Measurements from ENCODE around the gene TEKT3.

The TEKT3 gene

DNA sequence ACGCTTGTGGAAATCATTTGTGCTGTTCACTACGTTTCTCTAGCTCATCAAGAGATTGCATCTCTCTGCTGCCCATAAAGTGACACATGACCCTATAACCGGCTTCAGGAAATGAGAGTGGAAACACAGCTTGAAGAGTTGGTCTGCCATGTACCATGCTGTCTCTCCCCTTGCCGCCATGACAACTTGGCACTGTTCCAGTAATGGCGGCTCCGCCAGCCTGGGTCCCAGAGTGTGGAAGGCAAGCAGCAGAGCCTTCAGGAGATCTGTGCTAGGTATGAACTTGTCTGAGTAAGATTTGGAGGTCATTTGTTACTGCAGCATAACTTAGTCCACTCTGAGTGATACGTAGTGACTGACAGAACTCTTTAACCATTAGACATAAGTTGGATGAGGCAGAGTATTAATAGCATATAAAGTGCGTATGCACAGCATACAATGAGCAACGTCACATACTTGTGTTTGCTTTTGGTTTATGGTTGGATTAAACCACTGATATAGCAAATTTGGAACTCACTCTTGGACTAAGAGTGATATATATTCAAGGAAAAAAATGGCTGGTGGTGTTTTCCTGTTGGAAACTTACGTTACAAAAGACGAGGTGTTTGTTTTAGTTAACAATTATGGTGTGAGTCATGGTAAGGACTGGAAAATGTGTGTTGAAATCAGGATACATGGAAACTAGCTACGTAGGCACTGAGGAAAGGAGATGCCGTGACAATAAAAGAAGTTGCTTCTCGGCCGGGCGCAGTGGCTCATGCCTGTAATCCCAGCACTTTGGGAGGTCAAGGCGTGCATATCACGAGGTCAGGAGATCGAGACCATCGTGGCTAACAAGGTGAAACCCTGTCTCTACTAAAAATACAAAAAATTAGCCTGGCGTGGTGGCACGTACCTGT is 51.9 kb downstream of the TEKT3 start:
- DNase-seq: no peak

DNA sequence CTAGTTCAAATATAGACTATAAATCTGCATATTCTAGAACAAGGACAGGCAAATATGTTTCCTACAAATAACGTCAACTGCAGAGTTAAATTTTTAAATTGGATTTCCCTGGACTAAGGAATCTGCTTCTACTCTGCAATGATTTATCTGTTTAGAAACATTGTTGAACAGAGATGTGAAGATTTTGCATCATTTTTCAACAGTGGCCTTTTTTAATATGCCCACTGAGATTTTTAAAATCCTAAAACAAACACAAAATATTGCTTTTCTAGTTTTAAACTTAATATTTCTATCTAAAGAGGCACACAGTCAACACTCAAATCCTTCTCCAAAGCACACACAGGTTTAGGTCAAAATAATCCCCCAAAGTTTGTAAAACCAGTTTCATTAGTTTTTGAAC is 52.5 kb downstream of the TEKT3 start:
- DNase-seq: no peak

DNA sequence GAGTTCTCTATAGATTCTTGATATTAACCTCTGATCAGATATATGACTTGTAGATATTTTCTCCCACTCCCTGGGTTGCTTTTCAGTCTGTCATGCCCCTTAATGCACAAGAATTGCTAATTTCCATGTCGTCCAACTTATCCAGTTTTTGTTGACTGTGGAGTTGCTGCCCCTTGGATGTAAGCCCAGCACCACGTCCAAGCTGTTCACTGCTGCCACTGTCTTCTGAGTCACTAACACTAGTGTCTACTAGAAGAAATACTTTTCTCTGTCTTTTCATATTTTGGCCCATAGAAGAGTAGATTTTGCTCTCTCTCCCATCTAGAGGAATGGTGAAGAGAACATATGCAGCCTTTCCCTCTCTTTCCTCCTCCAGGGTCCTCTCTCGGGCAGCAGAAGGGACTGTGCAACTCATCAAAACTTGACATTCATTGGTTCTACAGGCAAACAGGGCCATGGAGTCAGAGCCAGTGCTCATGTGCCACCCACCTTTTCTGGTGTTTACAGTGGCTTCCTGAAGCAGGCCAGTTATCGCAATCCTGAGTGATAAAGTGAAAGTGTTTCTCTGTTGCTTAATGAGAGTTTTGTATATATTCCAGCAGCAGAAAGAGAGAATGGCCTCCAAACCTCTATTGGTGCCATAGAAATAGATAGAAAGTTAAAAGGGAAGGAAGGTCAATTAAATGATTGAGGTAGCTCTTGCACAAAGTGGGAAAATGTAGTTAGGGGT is 53.7 kb downstream of the TEKT3 start:
- no peak for DNase-seq

DNA sequence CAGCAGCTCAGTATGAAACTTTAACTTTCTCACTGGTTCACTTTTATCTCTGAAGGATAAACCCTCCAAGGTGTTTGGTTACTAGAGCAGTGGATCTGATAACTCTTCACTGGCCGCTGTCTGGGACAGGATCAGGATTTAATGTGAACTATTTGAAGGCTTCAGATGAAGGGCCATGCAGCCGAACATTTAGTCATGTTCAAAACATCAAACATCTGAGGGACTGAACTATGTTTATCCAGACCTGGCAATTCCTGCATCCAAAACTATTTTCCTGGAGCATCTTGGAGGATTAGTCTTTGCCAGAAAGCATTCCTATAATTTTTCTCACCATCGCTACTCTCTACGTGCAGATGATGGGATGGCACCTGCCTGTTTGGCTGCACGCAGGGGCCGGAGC is 55.9 kb downstream of the TEKT3 start:
- DNase-seq: no peak

DNA sequence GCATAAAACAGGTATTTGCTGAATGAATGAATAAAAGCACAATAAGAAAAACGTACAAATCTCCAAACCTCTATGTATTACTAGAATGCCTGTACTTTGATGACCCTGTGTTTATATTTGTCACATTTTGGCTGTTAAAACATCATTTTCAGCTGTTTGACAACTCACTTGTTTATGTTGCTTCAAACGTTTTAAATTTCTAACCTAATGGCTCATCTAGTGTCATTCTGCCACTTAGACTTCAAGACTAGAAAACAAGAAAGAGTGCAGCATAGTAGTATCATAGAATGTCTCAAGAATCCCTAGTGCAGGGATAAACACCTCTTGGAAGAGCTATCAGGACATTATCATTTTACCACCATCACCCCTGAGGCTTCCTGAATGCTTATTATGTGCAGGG is 56.9 kb downstream of the TEKT3 start:
- DNase-seq: no peak

DNA sequence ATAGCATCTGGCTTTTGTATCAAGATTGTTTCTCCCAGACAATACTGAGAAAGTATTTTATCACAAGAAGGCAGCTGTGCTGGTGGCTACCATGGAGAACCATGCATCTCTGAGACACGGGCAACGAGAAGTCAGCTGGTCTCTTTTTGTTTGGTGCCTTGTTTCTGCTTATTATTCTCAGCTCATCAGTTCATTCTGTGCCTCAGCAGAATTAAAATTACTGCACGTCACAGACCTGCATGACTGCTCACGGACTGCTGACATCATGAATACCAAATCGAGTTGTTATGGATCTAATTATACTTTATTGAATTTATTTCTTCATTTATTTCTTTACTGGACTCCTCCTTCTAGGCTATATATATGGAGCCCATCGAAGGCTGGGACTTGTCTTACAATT is 57.3 kb downstream of the TEKT3 start:
- no peak for DNase-seq

DNA sequence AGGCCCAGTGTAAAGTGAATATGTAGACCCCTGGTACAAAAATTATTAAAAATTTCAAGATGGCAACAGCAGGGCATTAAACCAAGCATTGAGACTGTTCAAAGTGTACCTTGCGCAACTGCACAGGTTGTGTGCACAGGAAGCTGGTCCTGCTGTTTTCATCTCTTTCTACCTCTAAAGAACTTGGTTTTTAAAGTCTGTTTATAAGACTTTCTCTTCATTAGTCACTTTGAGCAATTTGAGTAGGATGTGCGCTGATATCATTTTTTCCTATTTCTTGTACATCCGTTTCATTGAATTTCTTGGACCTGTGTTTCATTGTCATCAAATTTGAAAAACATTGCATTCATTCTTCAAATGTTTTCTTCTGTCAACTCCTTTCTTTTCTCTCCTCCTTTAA is 59.5 kb downstream of the TEKT3 start:
- DNase-seq: no peak

DNA sequence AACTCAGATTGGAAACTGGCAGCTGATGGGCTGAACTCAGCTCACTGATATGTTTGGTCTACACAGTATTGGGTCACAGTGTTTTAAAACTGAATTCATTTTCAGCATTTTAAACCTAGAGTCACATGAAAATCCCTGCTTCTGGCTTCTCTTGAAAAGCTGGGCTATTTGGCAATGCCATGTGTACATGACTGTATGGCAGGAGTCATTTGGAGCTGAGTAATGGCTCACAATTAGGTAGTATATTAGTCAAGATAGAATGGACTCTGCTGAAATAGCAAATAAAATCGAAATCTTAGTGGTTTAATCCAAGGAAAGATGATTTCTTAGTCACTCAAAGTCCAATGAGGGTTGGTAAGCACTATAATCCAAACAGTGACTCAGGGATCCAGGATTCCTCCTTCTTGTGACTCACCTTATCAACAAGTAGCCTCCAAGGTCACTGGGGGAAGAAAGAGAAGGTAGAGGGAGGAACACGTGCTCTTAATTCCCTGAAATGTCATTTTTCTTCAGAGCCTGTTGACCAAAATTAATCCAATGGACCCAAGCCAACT is 62.4 kb downstream of the TEKT3 start:
- DNase-seq: no peak

DNA sequence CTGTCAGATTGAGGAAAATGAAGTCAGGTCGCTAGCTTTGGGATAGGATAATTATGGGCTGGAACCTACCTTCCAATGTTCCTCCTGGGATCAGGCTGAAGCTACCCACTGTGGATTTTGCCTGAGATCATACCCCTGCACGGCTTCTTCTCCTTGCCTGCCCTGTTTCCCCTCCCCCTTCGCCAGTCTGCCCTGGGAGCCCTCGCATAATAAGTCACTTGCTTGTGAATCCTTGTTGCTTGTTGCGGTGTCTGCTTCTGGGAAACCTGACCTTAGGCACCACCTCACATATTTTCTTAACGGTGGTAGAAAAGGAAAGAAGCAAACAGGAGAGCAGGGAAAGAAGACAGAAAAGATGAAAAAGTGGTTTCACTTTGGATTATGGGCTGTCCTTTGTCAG is 63.0 kb downstream of the TEKT3 start:
- DNase-seq: no peak

DNA sequence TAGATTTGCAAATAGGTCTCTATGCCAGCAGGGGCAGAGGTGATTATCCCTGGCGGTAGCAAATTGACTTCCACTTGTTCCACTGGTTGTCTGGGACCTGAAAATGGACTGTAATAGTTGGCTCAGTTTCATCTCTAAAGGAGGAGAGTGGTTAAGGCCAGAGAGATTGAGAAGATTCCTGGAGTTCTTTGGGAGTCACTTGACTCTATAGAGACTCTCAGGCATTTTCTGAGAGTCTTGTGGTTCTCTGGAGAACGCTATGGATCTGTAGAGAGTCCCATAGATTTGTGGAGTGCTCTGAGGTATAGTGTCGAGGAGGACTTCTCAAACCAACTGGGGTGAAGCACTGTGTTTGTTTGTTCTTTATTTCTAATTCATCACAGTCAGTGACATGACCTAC is 67.4 kb downstream of the TEKT3 start:
- no peak for DNase-seq

DNA sequence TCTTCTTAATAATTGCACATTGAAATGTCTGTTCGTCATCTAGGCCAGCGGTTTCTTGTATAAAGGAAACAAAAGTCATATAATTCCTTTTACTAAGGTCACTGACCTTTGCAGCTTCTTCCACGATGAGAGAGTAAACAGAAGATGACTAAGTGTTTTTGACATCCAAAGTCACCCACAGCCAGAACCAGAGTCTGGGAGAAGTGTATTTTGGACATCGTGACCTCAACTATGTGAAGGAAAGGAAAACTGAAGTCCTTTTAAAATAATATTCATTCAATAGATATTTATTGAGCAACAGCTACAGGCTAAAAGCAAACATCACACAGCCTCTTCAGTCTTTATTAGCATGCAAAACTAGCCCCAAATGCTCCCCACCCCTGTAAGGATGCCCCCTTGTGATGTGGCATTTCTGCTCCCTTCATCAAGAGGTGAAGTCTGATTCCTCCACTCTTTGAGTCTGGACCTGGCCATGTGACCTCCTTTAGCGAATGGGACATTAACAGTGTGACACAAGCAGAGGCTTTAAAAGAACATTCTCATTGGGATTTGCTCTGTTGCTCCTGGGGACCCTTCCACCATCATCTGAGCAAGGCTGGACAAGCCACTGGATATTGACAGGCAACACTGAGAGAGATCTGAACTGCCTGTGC is 68.1 kb downstream of the TEKT3 start:
- DNase-seq: no peak

DNA sequence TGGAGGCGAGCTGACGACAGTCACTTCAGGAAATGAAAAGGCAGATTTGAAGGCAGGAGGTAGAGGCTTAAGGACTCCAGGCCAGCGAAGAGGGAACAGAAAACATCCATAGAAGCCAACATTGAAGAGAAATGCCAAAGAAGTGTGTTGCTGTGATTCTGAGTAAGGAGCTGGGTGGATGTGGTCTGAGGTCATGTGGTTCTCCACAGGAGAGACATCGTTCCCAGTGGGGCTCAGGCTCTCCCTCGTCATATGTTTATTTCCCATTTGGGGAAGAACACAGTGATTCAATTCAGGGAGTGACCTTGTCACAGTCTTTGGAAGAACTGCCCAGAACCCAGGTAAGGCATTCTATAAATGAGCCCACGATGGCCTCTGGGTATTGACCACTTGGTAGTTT is 69.7 kb downstream of the TEKT3 start:
- no peak for DNase-seq

DNA sequence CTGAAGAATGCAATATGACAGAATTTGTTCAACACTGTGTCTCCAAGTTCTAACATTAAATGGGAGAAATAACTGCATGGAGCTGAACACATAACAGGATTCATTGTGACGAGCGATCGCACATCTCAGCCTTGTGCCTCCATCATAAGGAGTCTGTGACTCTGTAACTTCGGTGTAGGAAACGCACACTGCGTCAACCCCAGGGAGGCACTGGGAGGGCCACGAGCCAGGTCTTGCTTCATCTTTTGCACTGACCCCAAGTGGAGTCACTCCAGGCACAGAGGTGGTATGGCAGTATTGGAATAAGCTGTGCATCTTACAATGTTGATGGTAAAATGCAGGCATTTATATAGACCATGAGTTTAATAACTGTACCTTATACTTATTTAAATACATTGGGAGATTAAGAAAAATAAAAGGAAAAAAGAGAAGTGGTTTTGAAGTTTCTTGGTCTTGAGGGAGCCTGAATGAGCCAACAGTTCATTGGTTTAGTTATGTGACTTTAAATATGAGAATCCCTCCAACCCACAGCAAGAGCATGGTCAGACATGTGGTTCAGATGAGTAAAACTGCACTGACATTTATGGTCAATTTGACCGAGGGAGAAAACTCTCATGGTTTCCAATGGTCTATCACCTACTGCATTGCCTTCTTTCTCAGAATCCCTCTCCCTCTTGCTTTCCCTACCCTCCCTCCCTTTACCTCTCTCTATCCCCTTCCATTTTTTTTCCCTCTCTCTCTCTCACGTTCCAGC is 70.6 kb downstream of the TEKT3 start:
- DNase-seq: no peak

DNA sequence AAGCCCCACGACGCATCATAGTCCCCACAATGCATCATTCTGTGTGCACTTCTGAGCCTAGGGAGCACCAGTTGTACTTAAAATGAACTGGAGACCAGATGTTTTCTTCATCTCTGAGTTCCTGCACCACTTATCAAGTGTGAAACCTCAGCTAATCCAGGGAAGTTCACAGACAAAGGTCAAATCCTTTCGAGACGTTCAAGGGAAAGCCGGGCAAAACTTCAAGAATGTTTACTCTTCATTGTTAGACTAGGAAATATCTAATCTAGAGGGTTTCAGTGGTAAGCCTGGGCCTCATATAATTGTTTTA is 71.7 kb downstream of the TEKT3 start:
- no peak for DNase-seq

DNA sequence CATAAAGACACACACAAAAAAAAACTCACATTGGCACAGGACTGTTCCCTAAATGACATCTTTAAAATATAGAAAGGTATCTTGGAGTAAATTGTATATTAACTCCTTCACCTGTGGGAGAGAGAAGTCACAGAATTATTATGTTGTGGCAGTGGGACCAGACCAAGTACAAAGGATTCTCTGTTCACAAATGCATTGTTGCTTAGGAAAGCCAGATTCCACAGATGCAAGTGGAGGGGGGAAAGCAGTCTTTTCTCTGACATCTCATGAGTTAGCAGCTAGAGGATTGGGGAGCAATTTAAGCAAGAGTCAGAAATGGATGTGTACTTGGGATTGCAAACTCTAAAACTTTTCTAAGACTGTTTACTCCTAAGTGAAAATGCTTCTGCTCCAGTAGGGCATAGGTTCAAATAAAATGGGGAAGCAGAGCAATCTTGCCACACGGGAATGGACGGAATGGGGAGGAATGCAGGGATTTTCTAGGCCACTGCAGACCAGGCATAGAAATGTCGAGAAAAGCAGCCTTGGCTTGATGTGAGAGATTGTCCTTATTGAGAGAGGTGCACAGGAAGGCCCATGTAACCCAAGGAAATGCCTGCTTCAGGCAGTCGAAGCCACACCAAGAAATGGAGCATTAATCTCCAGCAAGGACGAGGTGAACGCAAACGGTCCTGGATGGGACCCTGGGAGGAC is 72.2 kb downstream of the TEKT3 start:
- no peak for DNase-seq

DNA sequence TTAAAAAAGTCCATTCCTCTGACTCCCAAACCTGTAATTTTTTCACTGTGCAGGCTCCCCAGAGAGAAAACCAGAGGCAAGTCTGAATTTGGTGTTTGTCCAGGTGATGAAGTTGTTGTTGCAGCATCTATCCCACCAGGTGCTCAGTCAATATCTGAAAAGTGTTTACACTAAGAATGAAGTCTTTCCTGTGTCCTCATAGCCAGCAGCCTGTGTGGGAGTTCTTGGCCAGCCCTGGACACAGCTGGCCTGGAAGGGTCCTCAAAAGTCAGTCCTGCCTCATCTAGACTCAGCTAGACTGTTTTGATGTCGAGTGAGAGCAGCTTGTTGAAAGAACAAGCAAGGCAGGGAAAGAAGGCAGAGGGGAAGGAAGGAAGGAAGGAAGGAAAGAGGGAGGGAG is 72.9 kb downstream of the TEKT3 start:
- DNase-seq: no peak

DNA sequence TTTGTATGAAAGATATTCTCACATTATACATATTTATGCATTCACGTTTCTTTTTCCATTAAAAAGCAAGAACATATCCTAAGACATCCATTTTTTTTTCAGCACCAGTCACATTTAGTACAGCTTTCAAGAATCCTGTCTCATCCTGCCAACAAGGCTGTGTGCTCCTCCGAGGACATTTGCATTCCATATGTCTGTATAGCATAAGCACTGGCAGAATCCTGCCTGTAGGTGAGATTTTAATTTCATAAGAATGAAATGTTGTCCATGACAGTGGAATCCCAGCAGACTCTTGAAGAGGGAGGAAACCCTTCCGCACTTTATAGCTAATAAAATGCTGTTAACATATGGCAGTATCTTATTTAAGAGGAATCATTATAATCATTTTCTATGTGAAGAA is 73.4 kb downstream of the TEKT3 start:
- DNase-seq: no peak

DNA sequence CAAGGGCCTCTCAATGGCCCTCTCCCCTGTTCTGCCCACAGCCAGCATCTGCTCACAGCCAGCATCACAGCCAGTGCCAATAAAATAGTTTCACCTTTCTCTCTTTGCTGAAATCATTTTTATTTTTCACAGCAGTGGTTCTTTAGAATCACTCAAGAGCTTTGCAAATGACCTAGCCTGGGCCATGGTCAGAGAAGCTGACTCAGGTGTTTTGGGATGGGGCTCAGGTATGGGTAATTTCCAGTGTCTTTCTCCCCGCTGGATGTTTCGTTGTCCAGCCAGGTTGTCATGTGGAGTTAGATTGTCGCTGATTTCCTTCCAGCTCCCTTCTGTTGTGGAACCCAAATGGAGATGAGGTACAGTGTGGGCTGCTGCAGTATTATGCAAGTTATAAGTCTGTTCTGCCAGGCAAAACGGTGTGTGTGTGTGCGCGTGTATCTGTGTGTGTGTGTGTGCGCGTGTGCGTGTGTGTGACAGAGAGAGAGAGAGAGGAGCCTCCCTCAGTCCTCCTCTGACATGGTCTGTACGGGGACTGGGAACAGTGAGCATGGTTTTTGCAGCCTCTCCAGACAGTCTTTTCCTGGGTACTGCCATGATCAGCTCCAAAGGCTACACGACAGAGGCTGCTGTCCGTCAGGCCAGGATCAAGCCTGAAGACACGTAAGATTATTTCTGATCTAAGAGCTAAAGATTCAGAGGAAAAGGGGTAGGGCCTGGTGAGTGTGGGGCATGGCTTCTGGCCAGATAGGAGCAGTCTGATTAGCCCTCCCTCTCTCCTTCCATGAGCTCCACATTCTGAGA is 74.9 kb downstream of the TEKT3 start:
- DNase-seq: no peak

DNA sequence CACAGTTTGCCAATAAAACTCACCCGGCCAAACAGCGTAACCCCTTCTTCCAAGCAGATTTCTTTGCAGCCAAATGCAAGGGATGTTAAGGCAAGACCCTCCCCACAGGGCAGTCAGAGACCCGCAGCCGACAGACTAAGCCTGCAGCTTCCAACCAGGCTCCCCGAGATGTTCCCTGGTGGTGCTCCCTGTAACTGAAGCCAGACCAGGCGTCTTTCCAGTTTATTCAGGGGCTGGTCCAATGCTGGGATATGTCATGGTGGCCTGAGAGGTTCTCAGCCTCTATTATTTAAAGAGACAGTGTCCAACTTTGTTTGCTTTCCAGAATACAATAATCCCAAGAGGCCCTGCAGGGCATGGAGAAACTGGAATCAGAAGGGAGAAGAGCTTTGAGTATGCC is 76.3 kb downstream of the TEKT3 start, which contains the start of gene PMP22:
Gene PMP22 (minus strand): TSS at position 196 of the 400 bp plus-strand sequence. CDS start 4,599 bp downstream, outside the sequence.
- DNase-seq: no peak

DNA sequence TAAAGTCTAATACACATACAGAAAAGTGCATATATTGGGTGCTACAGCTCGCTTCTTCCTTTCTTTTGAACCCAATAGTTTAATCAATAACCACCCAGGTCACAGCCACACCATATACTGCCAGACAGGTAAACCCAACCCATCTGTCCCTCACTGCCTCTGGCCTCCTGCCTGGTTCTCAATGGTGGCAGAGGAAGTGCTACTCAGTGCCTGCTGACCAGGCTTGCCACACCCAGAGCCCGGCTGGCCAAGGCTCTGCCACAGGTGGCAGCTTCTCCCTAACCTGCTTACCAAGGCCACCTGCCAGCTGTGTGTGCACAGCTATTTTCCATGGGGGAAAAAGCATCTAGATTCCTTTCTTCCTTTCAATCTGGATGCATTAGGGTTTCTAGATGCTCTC is 76.9 kb downstream of the TEKT3 start:
- DNase-seq: no peak

DNA sequence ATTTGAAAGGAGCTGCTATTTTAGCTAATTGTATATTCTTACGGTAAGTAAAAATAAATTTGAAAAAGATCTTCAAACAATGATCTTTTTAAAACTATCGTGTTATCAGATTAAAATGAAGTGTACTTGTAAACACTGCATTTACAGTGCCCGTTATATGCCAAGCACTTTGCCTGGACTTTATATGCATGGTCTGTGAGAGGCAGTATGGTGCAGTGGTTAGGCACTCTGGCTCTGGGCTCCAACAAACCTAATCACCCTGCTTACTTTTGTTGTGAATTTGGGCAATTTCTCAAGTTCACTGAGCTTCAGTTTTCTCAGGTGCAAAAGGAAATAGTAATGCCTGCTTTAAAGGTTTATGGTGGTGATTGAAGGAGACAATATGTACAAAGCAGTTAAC is 77.7 kb downstream of the TEKT3 start:
- DNase-seq: no peak

All from activated CD4-positive, alpha-beta T cell treated with anti-CD3 and anti-CD28 coated beads for 48 hours (primary cell).